GM21447 (cell line): ENCODE results near the gene MAGEB17.
"Not testable (repeated sequence)": the region's sequence is repeated elsewhere in the genome, so short reads cannot be mapped to it uniquely, and the experiment has no call there.

Source experiments
- ATAC-seq: cut with Tn5 transposase; IDR thresholded peaks from one replicate; pipeline ENCODE4 v1.9.1; 2021; ENCODE audit not compliant: unreplicated experiment

Gene MAGEB17

DNA sequence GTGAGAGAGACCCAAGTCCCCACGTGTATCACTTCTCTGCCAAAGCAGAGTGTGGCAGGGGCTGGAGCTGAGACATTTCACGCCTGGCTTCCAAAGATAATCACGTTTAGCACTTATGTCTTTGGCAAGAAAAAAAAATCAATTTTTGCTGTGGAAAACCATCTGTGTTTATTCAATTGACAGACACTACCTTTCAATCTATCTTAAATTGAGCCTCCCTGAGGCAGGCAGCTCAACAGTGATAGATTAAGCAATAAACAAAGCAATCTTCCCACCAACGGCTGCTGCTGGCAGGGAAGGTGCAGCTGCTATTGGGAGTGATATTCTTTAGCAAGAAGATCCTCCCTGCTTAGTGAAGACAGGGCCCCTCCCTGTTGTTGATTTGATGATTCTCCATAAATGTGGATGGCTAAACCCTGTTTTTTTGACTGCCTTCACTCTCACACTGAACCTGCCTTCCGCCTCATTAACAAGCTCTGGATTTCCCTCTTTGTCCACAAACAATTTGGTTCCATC lies 11.6 kb upstream of the MAGEB17 start:
- no peak for ATAC-seq

GRCh38 chrX:16156692-16157331 lies 10.5 kb upstream of the MAGEB17 start:
- ATAC-seq = no peak

GRCh38 chrX:16160729-16161128 lies 6.6 kb upstream of the MAGEB17 start:
- ATAC-seq = no peak

DNA sequence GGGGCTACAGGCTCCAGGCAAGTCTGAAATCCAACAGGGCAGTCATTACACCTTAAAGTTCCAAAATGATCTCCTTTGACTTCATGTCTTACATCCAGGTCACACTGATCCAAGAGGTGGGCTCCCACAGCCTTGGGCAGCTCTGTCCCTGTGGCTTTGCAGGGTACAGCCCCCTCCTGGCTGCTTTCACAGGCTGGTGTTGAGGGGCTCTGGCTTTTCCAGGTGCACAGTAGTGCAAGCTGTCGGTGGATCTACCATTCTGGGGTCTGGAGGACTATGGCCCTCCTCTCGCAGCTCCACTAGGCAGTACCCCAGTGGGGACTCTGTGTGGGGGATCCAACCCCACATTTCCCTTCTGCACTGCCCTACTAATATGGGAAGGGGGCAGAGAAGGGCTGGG lies 6.1 kb upstream of the MAGEB17 start:
- not testable (repeated sequence) for ATAC-seq

DNA sequence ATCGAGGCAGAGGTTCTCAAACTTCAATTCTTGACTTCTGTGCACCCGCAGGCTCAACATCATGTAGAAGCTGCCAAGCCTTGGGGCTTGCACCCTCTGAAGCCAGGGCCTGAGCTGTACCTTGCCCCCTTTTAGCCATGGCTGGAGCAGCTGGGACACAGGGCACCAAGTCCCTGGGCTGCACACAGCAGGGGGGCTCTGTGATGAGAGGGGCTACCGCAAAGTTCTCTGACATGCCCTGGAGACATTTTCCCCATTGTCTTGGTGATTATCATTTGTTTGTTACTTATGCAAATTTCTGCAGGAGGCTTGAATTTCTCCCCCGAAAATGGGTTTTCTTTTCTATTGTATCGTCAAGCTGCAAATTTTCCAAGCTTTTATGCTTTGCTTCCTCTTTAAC lies 4.9 kb upstream of the MAGEB17 start:
- ATAC-seq = no peak

DNA sequence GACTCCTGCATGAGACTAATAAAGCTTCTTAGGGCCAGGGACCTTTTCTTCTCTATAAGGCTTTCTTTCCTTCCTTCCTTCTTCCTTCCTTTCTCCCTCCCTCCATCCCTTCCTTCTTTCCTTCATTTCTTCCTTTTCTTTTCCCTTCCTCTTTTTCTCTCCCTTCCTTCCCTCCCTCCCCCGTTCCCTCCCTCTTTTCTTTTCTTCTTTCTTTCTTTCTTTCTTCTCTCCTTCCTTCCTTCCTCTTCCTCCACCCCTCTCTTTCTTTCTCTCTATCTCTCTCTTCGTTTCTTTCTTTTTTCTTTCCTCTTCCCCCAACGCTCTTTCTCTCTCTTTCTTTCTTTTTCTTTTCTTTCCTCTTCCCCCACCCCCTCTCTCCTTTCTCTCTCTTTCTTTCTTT lies 2.5 kb upstream of the MAGEB17 start:
- ATAC-seq = no peak

DNA sequence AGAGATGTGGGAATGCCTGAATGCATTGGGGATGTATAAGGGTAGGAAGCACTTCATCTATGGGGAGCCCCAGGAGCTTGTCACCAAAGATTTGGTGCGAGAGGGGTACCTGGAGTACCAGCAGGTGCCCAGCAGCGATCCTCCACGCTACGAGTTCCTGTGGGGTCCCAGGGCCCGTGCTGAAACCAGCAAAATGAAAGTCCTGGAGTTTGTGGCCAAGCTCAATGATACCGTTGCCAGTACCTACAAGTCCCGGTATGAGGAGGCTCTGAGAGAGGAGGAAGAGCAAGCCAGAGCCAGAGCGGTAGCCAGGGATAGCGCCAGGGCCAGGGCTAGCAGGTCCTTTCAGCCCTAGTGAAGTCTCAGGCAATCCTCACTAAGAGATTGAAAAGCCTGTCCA lies 3.8 kb downstream of the MAGEB17 start:
- ATAC-seq = no peak

- ATAC-seq = no peak
Measured at GRCh38 chrX:16171944-16172343, 4.7 kb downstream of the MAGEB17 start.

GRCh38 chrX:16172391-16172790 lies 5.1 kb downstream of the MAGEB17 start:
- no peak for ATAC-seq

GRCh38 chrX:16175329-16176061 lies 8.2 kb downstream of the MAGEB17 start:
- no peak for ATAC-seq

GRCh38 chrX:16177260-16177659 lies 10.0 kb downstream of the MAGEB17 start:
- no peak for ATAC-seq

GRCh38 chrX:16183843-16184242 lies 16.6 kb downstream of the MAGEB17 start:
- ATAC-seq = not testable (repeated sequence)

DNA sequence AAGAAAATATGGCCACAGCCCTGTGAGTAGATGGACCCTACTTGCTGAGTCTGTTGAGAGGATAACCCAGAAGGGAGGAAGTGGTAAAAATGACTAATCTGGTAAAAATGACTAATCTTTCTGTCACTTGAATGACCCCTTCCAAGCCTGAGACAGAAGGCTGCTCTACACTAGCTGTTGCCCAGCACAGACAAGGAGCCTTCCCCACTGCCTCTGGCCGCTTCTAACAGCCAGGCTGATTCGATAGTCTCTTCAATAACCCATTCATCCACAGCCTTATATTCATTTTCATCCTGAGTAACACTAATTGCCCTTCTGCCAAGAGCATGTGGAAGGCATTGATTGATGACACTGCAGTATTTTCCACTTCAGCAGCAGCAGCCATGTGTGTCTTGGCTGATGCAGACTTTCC lies 18.4 kb downstream of the MAGEB17 start:
- ATAC-seq = peak; percentile 94

DNA sequence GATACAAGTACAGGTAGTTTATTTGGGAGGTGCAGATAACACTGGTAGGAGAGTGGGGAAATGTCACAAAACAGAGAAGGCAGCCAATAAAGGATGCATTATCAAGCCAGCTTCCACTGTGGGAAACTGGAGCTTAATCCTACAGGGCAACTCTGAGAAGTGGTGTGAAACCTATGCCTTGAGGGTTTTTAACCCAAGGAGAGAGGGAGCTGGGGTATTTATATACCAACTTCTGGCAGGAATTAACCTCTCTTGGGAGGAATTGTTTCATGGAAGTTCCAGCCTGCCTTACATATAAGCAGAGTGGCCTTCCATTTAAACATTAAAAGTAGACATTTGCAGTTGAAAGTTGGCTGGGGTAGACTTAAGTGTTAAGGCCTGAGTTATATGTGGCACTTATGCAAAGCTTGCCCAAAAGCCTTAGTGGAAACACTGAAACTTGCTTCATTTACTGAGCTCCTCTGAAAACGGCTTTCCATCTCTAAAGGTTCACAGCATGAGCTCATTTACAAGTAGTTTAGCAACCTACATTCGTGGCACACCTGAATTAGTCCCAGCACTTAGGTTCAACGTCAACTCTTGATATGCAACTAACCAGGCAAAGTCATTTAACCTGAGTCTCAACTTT lies 19.2 kb downstream of the MAGEB17 start:
- ATAC-seq = no peak

GRCh38 chrX:16187024-16187760 lies 19.9 kb downstream of the MAGEB17 start:
- no peak for ATAC-seq

DNA sequence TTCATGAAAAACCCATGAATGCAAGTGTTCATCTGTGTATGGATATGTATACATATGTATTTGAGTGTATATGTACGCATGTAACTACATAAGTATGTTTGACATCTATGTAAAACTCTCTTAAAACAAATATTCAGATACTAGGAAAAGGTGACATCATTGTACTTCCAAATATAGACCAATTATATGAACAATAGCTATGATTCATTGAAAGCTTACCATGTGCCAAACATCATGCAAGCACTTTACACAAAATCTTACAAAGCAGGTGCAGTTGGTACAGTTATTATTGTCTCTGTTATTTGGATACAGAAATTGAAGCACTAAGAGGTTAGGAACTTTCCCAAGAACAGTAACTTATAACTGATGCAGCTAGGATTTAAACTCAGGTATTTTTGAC lies 21.4 kb downstream of the MAGEB17 start:
- no peak for ATAC-seq

DNA sequence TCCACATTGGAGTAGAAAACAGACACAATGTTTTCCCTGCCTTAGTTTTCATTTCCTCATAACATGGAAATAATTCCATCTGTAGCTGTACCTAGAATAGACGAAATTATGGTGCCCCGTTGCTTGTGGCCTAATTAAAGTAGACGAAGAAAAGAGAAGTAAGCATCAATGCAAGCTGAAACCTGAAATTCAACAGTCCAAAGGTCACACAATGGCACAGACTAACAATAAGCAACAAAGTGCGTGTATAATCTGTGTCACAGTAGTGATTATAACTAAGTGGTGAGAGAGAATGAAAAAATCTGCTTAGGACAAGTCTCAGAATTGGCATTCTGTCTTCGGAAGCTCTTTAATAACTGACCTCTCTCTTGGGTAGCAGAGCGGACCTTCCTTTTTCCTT lies 24.3 kb downstream of the MAGEB17 start:
- ATAC-seq = no peak

DNA sequence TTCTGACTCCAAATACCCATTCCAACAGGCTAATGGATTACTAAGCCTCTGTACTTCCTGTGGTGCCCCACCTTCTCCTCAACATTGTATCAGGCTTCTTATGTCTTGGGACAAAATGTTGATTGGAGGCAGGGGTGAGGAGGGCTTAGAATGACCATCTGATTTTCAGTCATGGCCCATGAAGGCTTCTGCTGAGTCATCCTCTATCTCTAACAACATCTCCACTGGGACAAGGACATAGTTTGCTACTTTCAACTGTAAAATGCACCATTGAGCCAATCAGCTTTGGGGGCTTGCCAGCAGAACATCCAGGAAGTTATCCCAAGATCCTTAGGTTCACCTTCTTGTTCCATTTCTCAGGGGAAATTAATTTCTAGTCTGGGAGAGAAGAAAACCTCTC lies 29.5 kb downstream of the MAGEB17 start:
- ATAC-seq = no peak

- ATAC-seq = no peak
Measured at GRCh38 chrX:16199343-16199742, 32.1 kb downstream of the MAGEB17 start.

- ATAC-seq = no peak
Measured at GRCh38 chrX:16202943-16203342, 35.7 kb downstream of the MAGEB17 start.

DNA sequence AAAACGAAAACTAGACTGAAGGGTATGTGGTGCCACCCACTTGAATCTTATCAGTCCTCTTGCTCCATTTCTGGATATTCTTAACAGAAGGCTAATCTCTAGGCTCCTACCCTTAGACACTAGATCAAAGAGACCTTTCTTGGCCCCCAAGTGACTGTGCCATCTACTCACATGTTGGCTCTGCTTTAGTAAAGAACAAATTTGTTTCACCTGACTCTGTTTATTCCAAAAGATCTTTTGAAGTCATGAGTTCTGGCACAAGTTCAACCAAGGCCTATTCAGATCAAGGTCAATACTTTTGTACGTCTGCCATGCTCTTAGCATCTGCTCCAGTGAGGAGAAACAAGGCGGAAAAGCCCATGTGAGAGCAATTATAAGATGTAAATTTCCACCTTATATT lies 37.3 kb downstream of the MAGEB17 start:
- no peak for ATAC-seq
